HG03097 (cell line): ENCODE results near the gene OTOP1.
"Not testable (repeated sequence)": the region's sequence is repeated elsewhere in the genome, so short reads cannot be mapped to it uniquely, and the experiment has no call there.

Source experiments
- ATAC-seq: cut with Tn5 transposase; IDR thresholded peaks from one replicate; pipeline ENCODE4 v1.9.1; 2021; ENCODE audit not compliant: unreplicated experiment, low FRiP score

Gene OTOP1, protein sequence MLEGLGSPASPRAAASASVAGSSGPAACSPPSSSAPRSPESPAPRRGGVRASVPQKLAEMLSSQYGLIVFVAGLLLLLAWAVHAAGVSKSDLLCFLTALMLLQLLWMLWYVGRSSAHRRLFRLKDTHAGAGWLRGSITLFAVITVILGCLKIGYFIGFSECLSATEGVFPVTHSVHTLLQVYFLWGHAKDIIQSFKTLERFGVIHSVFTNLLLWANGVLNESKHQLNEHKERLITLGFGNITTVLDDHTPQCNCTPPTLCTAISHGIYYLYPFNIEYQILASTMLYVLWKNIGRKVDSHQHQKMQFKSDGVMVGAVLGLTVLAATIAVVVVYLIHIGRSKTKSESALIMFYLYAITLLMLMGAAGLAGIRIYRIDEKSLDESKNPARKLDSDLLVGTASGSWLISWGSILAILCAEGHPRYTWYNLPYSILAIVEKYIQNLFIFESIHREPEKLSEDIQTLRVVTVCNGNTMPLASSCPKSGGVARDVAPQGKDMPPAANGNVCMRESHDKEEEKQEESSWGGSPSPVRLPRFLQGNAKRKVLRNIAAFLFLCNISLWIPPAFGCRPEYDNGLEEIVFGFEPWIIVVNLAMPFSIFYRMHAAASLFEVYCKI

DNA sequence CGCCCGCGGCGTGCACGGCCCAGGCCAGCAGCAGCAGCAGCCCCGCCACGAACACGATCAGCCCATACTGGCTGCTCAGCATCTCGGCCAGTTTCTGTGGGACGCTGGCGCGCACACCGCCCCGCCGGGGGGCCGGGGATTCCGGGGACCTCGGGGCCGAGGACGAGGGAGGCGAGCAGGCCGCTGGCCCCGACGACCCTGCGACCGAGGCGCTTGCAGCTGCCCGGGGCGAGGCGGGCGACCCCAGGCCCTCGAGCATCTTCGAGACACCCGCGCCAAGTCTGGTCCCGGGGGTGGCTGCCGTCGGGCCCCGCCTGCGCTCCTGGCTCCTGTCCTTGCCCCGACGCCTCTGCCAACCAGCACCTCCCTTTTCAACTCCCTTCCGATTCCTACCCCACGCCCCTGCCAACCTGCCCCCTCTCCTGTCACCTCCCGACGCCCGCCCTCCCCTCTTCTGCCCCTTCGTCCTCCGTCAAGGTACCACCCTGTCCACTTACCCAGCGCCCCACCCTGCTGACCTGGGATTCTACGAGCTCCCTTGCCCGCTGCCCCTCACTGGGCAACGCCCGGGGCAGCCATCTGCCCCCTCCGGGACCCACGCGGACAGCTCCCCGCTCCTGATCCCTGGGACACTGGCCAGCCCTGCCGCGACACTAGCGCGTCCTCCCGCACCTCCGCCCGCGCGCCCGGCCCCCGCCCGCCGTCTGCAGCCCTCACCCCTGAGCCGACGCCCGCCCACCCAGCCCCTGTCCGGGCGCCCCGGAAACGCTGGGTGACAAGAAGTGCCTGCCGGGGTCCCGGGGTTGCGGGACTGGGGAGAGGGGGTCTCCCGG is at the start of gene OTOP1:
TSS of gene OTOP1 (minus strand) at position 324 of the 833 bp plus-strand sequence. CDS start at position 259, 65 bp downstream.
- no peak for ATAC-seq

DNA sequence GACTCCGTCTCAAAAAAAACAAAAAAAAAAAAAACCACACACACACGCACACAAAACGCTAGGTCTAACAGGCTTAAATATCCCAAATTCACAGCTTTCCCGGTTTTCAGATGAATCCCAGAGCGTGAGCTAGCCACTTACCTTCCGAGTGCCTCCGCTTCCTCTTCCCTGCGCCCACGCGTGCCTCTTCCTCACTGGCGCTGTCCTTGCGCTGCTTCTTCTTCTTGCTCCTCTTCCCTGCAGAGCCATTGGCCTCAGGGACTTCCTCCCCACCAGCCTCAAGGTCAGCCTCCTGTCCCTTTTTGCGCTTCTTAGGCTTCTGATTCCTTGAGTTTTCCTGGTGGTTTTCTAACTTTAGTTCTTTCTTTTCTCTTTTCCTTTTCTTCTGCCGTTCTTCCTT is 47.5 kb upstream of the OTOP1 start:
- no peak for ATAC-seq

DNA sequence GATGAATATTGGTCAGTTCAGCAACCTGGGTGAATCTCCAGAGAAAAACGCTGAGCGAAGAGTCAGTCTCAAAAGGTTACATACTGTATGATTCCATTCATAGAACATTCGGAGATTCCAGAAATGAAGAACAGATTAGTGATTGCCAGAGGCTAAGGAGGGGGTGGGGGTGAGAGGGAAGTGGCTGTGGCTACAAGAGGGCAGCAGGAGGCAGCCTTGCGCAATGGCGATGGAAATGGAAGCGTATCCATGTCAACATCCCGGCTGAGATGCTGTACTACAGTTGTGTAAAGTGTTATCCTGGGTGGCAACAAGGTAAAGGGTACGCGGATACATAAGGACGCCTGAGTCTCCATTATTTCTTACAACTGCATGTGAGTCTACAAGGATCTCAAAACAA is 45.2 kb upstream of the OTOP1 start:
- no peak for ATAC-seq

GRCh38 chr4:4270529-4270928 is 43.8 kb upstream of the OTOP1 start:
- no peak for ATAC-seq

GRCh38 chr4:4269856-4270255 is 43.1 kb upstream of the OTOP1 start:
- no peak for ATAC-seq

DNA sequence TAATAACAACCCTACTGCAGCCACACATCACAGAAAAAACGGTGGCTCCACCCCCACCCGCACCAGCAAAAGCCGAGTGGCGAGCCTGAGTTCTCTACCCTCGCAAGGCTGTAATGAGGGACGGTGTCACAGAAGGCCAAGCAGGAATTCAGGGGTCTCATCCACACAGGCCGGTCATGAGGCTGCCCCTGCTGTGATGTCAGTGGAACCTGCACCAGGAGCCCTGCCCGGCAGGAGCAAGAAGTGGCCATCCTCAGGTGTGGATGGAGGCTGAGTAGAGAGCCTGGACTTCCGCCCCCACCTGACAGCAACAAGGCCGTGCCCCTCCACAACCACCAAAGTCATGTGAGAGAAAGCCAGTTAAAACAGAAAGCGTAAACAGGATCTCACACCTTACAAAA is 42.6 kb upstream of the OTOP1 start:
- ATAC-seq, result no peak

GRCh38 chr4:4268776-4269175 is 42.0 kb upstream of the OTOP1 start:
- no peak for ATAC-seq

DNA sequence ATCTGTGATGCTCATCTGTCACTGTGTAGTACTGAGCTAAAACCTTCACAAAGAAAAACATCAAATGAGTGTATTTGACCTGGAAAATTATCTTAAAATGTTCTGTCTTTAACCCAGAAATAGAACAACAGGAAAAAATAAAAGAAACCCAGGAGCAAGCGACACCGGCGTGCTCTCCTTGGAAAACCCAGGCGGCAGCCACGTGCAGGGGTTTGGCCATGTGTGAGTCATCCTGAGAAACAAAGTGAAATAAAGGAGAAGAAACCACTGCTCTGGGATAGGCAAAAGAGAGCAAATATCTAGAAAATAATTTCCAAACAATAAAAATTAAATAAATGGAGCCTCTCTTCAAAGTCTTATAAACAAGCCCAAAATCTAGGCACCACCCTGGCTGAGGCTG is 41.3 kb upstream of the OTOP1 start:
- no peak for ATAC-seq

GRCh38 chr4:4260185-4260751 is 33.5 kb upstream of the OTOP1 start:
- ATAC-seq, result no peak

GRCh38 chr4:4259484-4260100 is 32.9 kb upstream of the OTOP1 start:
- no peak for ATAC-seq

- not testable (repeated sequence) for ATAC-seq
Measured at GRCh38 chr4:4257705-4258104, 31.0 kb upstream of the OTOP1 start.

GRCh38 chr4:4256799-4257198 is 30.1 kb upstream of the OTOP1 start:
- no peak for ATAC-seq

DNA sequence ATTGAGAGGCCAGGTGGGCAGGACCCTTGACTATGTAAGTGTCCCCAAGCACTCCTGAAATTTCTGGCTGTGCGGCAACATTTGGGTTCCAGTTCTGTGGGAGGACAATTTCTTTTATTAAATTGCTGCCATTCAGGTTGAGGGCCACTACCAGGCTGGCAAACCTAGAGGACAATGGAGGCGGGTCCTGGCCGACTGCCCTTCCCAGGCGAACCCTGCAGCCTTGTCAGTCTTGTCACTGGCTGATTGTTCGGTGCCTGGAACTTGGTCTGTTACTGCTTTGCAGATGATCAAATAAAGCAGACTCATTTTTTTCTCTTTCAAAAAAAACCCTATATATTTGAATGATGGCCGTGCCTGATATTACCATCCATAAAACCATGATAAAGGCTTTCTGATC is 27.9 kb upstream of the OTOP1 start:
- ATAC-seq, result no peak

- ATAC-seq, result no peak
Measured at GRCh38 chr4:4254199-4254598, 27.5 kb upstream of the OTOP1 start.

- no peak for ATAC-seq
Measured at GRCh38 chr4:4249866-4250265, 23.1 kb upstream of the OTOP1 start.

DNA sequence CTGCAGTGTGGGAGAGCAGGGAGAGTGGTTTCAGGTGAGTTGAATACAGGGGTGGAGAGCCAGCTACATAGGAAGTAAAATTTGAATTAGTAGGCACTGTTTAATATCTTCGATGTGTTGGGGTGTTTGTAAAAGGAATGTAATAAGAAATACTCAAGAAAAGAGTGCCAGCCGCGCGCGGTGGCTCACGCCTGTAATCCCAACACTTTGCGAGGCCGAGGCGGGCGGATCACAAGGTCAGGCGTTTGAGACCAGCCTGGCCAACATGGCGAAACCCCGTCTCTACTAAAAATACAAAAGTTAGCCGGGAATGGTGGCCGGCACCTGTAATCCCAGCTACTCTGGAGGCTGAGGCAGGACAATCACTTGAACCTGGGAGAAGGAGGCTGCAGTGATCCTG is 22.6 kb upstream of the OTOP1 start:
- not testable (repeated sequence) for ATAC-seq

DNA sequence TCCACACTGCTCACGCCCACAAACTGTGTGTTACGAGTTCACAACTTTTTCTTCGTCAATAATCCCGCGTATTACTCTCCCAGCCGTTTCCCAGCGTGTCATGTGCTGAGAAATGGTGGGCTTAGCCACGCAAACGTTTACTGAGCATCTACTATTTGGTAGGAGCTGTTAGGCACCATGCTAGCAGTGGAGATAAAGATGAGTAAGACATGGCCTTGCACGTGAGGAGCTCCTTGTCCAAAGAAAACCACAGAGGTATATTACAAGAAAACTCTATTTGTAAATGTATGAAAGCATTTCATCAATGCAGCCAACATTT is 22.1 kb upstream of the OTOP1 start:
- ATAC-seq, result no peak

- ATAC-seq, result peak; percentile 96
Measured at GRCh38 chr4:4248029-4248884, 21.5 kb upstream of the OTOP1 start, which contains the start of gene TMEM128. Gene TMEM128 (minus strand): TSS chr4:4248223. CDS start chr4:4248202, 21 bp downstream.

GRCh38 chr4:4247696-4248028 is 20.9 kb upstream of the OTOP1 start:
- ATAC-seq, result no peak

- no peak for ATAC-seq
Measured at GRCh38 chr4:4245172-4245571, 18.4 kb upstream of the OTOP1 start.
